Measurements from ENCODE around the gene CNTN2.

DNA sequence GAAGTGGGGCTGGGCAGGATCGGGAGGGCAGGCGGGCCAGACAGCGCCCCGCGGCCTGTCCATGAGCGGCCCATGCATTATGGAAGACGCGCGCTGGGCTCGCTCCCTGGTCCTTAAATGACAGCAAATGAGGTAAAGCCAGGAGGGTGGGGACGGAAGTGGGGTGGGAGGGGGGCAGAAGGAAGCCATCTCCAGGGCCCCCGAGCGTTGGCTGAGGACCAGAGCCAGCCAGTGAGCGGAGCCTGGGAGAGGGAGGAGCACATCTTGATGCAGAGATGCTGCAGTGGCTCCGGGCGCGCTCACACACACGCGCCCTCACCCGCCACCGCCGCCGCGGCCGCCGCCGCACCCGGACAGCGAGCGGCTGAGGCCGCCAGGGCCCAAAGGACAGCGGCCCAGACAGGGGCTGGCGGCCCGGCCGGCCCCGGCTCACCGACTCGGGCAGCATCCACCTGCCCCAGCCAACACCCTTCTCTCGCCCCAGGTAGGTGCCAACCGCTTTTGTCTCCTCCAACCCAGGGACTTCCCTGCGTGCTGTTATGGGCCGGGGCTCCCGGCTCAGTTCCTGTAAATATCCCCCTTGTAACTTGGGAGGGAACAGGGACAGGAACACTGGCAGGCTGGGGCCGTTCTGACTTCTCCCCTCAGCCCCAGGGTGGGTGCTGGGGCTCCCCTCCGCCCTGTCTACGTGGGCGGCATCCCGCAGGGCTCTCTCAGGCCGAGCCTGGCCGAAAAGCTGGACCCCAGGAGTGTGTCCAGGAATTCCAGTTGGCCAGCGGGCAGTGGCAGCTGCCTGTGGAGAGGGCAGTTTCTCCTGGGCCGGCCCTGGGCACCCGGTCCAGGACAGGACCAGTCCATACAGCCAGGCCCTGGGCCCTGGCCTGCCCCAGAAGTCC is at the start of gene CNTN2:
- TF ChIP-seq POLR2A (IDR thresholded peaks at IDR 0.05; ENCODE audit: low read length), result no peak
- TF ChIP-seq GATA1 (IDR thresholded peaks at IDR 0.05; ENCODE audit: low read depth, low read length), result no peak

All from erythroblast (primary cell).